Hematopoietic multipotent progenitor cell treated with erythropoietin and hydrocortisone succinate and interleukin-3 and kit ligand, for 8 days (in vitro differentiated cells): ENCODE measurements around the gene ING4.

ENCODE experiments used
- DNase-seq: peaks from one replicate; pipeline ENCODE4 v3.0.0-alpha.2; 2015

The ING4 gene

DNA sequence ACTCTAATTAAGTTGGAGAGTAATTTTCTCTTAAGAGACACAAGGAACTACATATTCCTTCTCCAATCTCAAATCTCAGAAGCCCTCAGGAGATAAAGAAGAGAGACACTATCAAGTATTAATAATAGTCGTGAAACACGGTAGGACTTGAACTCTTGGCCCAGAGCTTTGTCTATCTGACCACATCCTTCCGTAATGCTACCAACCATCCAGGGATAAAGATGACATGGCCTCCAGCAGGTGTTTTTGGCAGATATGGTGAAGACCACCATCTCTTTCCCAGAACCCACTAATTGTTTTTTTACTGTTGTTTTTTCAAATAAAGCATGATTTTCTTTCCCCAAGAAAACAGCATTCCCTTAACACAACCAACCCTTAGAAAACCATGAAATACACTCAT, 22.9 kb upstream of the ING4 start:
- DNase-seq = no peak

DNA sequence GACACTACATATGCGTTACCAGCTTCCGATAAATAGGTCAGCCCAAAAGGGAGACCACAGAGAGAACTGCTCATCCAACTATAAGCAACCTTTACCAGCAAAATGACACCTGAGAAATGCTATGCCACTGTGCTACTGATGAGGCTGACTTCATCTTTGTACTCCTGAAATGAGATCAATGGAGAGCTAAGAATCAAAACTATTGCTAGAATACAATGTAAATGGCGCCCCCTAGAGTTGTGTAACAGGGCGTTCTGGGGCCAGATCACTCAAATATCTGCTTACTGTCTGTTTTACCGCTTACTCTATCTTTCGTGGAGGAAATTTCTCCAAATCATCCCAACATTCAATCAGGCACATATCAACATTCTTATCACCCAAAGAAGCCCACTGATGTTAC, 21.7 kb upstream of the ING4 start:
- peak; percentile 75 for DNase-seq

DNA sequence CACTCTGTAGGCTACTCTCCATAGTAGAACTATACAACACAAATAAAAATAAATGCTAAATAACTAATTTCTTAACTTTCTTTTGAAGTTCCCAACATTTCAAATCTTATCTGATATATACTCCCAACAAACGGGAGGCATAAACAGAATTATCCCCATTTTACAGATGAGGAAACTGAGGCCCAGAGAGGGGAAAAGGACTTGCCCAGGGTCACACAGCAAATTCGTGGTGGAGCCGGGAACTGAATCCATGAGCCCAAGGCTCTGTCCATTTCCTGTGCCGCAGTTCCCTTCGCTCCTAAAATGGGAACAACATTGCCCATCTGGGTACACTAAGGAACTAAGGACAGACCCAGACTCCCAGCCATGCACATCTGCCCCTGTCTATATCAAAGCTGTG, 14.0 kb upstream of the ING4 start:
- no peak for DNase-seq

DNA sequence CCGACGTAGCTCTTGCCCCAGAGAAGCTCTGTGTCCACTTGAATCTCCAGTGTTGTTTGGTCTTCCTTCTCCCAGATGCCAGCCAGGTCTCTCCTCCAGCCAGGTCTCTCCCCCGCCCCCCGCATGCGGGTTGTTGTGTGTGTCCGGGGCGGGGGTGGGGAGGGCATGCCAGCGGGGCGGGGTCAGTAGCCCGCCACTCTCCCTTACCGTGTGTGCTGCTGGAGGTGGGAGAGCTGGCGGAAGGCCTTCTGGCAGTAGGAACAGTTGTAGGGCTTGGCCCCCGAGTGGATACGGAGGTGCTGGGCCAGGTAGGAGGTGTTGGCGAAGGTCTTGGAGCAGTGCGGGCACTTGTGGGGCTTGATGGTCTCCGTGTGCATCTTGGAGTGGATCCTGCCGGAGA, 9.2 kb upstream of the ING4 start:
- DNase-seq = no peak

DNA sequence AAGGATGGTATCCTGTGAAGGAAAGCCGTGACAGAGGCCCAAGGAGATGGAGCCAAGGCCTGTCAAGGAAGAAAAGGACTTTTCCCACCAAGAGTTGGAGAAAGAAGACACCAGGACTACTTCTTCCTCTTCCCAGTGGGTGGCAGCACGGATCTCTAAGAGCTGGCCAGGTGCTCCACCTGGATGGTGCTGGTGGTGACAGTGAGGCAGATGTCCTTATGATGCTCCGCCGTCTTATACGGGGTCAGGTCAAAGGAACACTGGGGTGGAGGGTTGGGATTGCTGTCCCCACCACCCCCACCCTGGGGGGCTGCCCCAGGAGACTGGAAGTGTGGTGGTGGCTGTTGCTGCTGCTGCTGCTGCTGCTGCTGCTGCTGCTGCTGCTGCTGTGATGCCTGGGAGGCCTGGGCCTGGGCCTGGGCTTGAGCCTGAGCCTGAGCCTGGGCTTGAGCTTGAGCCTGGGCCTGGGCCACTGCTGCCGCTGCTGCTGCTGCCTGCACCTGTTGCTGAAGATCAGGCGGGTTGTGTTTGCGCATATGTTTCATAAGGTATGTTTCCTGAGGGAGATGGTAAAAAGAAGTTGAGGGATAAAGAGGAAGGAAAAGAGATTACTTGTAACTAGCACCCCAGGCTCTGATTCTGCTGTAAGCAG, 4.8 kb upstream of the ING4 start:
- DNase-seq = no peak

DNA sequence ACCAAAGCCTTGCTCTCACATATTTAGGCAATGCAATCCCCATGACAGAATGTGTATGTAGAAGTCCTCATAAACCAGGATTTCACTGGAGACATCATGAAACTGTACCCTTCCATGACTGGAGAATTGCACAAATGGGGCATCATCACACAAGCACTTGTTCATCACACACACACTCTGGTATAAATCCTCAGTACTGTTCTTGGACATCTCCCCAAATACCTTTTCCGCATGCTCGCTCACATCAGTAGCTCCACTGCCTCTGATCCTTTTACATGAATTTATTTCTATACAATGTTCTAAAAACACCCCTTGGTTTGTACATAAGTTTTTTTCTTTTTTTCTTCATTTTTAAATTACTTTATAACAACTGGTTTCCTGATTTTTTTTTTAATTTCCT, 3.3 kb upstream of the ING4 start:
- DNase-seq = no peak

DNA sequence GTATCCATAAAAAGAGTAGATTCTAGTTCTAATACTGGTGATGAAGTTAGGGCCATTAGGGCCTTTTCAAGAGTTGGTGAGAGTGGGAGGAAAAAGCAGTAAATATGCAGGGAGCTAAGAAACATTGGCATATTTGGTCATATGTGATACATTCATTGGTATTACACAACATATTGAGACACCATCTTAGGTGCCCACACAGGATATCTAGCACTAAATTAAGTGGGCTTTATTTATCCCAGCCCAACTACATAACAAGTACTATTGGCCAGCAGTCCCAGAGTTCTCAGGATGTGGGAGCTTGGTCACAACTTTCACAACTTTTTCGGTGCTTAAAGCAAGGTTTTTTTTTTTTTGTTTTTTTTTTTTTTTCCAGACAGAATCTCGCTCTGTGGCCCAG, 2.0 kb upstream of the ING4 start:
- DNase-seq = no peak

DNA sequence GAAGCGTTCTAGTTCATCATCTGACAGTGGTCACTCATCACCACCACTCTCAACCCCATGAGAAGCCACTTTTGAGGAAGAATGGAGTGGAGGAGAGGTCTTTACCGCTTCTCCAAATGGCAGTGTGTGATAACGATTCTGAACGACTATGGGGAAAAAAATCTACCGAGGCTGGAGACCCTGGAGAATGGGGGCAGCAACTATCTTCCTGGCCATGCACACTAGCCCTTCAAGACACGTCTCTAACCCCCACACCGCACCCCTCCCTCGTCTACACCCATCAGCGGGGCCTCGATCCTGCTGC, 365 bp downstream of the ING4 start:
- DNase-seq = no peak

DNA sequence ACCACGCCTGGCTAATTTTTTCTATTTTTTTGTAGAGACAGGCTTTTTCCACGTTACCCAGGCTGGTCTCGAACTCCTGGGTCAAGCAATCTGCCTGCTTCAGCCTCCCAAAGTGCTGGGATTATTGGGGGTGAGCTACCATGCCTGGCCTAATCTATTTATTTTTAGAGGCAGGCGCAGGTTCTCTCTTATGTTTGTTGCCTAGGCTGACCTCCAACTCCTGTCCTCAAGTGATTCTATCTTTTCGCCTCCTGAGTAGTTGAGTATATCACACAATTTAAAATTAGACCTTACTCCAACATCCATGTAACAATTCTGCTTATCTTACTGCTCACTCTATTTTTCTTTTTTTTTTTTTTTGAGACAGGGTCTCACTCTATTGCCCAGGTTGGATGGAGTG, 8.9 kb downstream of the ING4 start:
- DNase-seq = no peak

DNA sequence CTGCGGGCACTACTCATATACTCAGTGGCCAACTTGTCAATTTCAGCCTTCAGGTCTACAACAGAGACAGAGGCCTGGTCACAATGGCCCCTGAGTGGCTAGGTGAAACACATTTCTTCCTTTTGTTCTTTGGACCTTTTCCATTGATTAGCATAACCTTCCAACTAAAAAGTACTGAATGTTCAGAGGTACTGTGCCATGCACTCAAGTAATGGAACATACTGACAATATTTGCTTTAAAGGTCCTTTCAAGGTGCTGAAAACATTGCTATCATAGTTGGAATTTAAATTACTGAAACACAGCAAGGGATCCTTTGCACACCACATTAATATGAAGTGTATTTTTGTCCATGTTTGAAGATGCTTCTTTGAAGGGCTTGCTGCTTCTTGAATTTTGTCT, 9.6 kb downstream of the ING4 start:
- DNase-seq = no peak

DNA sequence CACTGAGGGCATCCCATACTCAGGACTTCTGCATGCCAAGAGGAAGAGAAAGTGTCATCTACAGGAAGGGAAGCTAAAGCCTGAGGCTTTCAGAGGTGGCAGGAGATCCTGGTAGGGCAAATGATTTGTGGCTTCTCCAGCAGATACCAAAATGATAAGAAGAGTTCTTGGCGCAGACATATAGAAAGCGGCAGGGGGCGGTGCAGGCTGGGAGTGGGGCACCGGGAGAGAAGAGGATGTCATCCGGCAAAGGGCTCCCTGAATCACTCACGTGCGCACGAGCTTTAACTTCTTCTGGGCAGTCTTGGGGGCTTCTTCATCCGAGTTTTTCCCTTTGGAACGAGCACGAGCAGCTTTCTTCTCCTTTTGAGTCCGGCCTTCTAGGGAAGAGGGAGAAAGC, 10.5 kb downstream of the ING4 start:
- DNase-seq = no peak

DNA sequence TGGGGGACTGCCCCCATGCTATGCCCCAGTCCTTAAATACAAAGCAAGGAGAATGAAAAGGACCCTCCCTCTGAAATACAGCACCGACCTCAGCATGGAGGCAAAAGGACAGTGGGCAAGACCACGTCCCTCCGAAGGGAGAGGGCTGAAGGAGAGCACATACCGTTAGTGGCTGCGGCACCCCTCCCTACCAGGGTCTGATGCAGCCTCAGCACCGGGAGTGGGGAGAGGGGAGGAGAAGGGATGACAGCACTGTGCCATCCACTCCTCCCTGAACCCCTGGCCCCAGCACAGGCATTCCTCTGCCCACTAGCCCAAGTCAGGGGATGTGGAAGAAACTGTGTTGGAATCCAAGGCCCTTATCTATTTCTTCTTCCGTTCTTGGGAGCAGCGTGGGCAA, 12.1 kb downstream of the ING4 start:
- no peak for DNase-seq

DNA sequence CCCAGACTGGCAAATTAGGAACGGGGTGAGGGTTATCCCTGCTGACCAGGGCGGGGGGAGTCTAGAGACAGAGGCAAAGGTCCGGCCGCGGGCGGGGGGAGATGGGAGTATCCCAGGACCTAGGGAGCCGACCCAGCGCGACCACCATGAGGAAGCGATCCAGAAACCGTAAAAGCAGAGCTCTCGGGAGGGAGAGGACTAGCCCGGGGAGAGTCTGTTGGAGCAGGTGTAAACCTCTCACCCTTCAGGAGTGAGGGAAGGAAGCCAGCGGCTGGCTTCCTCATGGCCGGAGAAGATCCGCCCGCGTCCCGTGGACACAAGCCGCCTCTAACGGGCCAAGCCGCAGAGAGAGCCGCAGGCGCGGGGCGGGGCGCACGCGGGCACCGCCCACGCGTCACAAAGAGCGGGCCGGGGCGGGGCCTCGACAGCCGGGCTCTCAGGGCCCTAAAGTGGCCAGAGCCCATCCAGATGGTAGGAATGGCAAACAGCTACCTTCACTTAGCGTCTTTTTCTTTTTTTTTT, 15.8 kb downstream of the ING4 start, which contains the start of gene ACRBP:
Gene ACRBP (minus strand): TSS at position 350 of the 522 bp plus-strand sequence. CDS start 66 bp downstream, at position 284.
- peak; percentile 78 for DNase-seq

DNA sequence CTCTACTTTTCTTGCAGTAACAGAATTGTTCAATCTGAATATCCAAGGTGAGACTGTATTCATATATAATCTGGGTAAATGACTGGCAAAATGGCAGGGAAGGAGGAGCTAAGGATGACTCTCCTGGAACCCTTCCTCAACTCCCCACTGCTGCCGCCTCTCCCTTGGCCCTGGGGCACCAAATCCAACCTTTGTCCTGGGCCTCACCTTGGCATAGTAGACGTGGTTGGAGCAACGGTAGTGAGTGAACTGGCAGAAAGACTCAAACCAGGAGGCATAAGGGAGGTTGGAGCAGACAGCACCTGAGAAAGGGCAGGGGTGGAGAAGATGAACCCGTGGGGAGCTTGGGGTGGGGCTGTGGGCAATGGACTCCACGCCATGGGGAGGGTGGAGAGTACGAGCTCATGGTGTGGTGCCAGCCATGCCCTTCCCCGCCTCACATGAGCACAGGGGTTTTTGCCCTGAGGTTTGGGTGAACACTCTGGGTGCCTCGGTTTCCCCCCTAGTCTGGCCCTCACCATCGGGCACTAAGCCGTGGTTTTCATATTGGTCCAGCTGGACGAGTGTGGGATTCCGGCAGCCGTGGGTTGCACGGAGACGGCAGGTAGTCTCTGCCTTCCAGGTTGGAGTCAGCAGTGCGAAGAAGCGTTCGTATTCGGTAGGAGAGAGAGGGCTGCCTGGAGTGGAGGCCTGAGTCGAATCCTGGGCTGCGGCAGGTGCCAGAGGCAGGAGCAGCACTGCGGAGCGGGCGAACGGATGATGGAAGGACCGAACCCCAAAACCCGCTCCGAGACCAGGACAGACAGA, 16.4 kb downstream of the ING4 start:
- DNase-seq = no peak

DNA sequence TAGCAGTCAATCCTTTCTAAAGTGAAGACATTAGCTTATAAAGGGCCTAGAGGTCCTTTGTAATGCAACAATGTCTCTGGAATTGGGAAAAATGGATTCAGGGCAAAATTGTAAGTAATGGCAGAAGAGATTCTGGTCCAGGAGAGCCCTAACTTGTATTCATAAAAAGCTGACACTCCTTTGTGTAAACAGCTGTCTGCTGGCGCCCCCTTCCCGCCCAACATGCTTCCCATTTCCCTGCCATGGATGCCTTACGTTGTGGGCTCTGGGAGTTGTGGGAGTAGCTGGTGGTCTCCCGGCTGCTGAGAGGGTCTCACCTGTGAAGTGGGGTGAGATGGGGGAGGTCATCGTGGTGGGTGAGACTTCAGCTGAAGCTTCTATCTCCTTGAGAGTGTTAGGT, 18.0 kb downstream of the ING4 start:
- DNase-seq = peak; percentile 12

DNA sequence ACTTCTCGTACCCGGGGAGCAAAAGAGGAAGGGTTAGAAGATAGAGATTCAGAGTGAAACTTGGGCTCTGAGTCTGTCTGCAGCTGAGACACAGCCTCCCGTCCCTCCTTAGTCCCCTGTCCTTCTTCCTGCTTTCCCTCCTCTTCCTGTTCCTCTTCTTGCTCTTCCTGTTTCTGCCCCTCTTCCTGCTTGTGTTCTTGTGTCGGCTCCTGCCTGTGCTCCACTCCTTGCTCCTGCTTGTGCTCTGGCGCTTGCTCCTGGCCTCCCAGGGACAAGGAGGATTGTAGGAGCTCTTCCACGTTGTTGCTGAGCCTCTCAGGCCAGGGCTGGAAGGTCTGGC, 18.7 kb downstream of the ING4 start:
- no peak for DNase-seq

DNA sequence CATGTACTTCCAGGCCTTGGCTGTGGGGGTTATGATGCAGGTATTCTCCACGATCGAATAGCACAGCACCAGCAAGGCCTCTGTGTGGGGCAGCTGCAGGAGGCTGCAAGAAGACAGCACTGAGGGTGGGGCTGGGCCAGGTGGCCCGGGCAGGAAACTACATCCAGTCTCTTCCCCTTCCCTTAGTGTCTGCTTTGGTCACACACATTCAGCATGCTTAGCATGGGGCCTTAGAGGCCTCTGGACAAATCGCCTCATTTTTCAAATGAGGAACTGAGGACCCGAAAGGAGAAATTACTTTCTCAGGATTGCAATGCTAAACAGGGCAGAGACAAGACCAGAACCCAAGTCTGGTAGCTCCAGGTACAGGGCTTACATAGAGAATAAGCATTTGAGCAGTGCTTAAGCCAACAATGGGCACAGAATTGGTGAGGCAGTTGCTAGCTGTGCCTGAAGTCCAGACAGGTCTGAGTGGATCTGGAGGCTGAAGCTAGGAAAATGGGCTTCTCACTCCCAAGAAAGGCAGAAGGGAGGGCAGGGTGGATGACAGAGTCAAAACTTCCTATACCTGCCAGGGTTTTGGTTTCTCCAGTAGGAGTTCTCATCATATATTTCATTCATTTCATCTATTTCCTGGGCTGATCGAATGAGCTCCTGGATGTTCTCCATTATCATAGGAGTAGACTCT, 19.2 kb downstream of the ING4 start:
- DNase-seq = no peak

DNA sequence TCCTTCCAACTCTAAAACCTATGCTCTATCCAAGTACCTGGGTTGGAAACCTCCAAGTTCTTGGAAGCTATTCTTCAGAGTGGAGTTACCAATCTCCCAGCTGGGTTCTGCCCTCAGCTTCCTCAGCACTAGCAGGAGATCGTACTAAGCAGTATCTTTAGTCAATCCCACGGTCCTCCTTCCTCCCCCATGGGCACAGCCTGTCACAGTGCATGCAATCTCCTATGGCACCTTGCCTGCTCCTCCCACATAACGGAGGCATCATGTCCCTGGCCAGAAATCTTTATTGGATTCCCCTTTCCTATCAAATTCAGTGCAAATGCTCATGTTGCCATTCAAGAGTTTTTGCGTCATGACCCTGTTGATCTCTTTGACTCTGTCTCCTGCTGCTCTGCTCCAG, 21.8 kb downstream of the ING4 start:
- DNase-seq = peak; percentile 36

DNA sequence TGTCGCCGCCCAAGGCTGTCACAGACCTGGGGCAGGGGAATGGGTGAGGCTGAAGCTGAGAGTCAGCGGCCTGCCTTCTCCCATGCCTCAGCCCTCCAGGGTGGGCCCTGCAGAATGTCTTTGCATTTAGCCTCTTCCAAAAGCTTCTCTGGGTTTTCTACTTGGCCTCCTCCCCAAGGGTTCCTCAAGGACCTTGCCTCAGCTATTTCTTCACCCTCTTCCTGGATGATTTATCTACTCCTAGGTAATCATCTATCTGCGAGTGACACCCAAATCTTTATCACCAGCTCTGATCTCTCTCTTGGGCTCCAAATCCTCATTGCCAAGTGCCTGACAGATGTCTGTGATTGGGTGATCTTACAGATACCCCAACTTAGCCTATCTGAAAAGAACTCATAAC, 22.4 kb downstream of the ING4 start:
- DNase-seq = no peak

DNA sequence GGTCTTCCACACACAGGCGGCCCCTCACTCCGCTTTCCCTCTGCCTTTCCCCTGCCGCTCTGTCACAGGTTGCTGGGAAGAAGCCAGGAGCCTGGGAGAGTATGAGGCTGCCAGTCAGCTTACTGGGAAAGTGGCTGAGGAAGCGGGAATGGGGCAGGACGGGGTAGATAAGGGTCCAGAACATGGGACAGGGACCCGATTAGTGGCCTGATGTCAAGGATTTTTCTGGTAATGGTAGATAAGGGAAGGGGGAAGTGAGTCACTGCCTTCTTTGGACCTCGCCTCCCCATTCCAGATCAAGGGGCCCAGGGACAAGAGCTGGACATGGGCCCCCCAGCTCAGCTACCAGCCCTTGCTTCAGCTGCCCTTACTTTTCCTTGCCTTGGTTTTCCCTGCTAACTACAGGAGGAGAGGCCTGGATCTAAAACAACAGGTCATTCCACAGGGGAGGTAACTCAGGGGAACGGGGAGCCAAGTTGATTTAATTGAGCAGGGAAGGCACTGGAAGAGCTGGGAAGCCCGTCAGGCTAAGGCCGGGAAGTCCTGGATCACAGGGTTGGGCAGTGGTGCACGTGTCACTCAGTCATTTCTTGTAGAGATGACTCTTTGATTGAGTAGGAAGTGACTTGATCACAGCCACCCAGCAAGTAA, 23.6 kb downstream of the ING4 start:
- DNase-seq = peak; percentile 75

DNA sequence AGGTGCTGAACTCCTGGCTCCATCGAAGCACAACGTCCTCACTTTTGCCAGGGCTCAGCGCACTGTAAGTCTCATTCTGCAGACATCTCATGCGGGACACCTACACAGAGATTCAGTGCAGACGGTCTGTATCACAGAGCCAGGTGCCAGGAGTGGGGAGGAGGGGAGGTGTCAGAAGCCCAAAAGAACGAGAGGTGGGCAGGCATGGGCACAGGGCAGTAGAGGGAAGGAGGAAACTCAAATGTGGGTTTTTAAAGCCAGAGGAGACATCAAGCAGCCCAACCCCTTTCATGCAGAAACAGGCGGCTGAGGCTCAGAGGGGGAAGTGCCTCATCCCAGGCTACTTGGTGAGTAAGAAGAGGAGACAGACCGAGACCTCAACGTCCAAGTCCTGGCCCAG, 24.6 kb downstream of the ING4 start:
- peak; percentile 35 for DNase-seq

DNA sequence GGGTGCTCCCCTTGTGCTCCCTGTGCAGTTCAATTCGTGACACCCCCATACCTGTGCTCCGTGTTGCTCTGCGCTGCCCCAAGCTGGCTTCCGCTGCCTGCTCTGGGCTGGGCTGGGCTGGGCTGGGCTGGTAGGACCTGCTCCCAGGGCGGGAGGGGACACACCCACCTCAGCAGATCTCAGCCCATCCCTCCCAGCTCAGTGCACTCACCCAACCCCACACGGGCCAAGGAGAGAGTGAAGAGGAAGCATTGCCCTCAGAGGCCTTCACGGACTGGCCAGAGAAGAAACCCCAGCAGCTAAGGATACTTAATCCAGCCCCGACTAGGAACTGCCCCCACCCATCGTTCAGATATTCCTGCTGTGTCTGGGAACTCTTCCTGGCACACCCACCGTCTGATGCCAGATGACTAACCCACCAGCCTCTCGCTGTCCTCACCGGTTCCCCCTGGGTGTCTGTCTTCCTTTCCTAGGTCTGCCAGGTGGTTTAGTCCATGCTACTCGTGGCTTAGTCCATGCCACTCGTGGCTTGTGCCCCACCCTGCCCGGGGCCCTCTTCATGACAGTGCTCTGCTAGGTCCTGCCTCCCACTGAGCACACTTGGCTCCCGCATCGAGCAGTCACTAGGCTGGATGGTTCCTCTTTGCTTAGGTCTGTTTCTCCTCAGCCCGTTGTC, 26.9 kb downstream of the ING4 start, which contains the start of gene LPAR5:
Gene LPAR5 (minus strand): TSS at position 104 of the 676 bp plus-strand sequence. CDS start 14,711 bp downstream, outside the sequence.
- peak; percentile 89 for DNase-seq

DNA sequence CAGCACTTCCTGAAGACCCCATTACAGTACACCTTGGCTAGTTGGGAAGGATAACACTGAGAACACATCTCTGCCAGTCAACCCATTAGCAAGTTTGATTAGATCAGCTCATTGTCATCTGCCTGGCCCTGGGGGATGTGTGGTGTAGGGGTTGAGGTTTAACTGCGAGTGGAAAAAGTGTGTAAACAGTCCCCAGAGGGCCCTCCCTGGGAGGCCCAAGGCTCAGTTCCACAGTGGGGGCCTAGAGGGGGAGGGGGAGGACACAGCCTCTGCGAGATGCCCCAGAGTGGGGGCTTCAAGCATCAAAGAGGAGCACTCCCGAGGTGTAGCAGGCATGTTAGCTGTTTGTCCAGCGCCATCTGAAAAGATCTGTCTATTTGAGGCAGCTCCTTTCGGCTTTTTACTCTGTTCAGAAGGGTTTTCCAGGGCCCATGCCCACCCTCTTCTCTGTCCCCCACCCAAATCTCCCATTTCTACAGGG, 27.5 kb downstream of the ING4 start:
- peak; percentile 81 for DNase-seq
